SK-N-SH (cell line): ENCODE data around the gene TP73. TPM values are rescaled to one million over a fixed set of nuclear protein-coding genes. Genes with fewer than 3 reads are reported as not detected.
A peak's percentile ranks its signal among the peaks of the same experiment; 100 is the strongest.

ENCODE experiments used
- CTCF ChIA-PET: fragments of 300-600, 350-600 bp; formaldehyde crosslinking; extraction: SDS; loops from one replicate; lab custom pipeline; 2021; lab: Yijun Ruan, JAX
- POLR2A ChIA-PET: fragments of 350-600 bp; sonication (Branson Sonifier 250); formaldehyde crosslinking; extraction: SDS; loops from one replicate; lab custom pipeline; 2020; ENCODE audit warnings: antibody characterized with exemption, inconsistent platforms; lab: Yijun Ruan, JAX
- DNase-seq: peaks from one replicate; pipeline ENCODE4 v3.0.0; 2012
- H2AFZ ChIP-seq: fragments of 200-600 bp; sonication (generic); 2 replicates; pipeline ENCODE4 v1.8.1; 2016; ENCODE audit warnings: antibody characterized with exemption, mild to moderate bottlenecking, low read depth
- H3F3A ChIP-seq: fragments of 200-600 bp; sonication (generic); replicated peaks from 2 replicates; pipeline ENCODE3; 2016; ENCODE audit warnings: antibody characterized with exemption, mild to moderate bottlenecking; ENCODE audit not compliant: insufficient read depth
- H3K27ac ChIP-seq, 2 experiments: fragments of 200-500 bp in 1 of 2; fragments of 200-600 bp in 1 of 2; sonication (Bioruptor generic) in 1 of 2; sonication (generic), shearing (Covaris generic) in 1 of 2; 2 replicates each; pipeline versions ENCODE4 v1.5.1 to v1.6.1; 2014 to 2016; ENCODE audit warnings: low read depth in 2 of 2, inconsistent platforms in 1 of 2, low read length in 1 of 2, mild to moderate bottlenecking in 1 of 2, mixed read lengths in 1 of 2
- H3K27me3 ChIP-seq: fragments of 200-600 bp; sonication (generic), shearing (Covaris generic); 2 replicates; pipeline ENCODE4 v1.6.1; 2016; ENCODE audit warnings: mixed run types; ENCODE audit not compliant: insufficient read depth
- H3K36me3 ChIP-seq, 2 experiments: fragments of 200-500 bp in 1 of 2; fragments of 200-600 bp in 1 of 2; sonication (Bioruptor generic) in 1 of 2; sonication (generic) in 1 of 2; replicated peaks in 1 of 2; 2 replicates each; pipeline versions ENCODE3 to v1.5.1; 2014 to 2016; ENCODE audit warnings: low read length in 1 of 2, mild to moderate bottlenecking in 1 of 2; ENCODE audit not compliant: insufficient read depth in 2 of 2, control insufficient read depth in 1 of 2
- H3K4me1 ChIP-seq, 2 experiments: fragments of 200-500 bp in 1 of 2; fragments of 200-600 bp in 1 of 2; sonication (Bioruptor generic) in 1 of 2; sonication (generic), shearing (Covaris generic) in 1 of 2; 2 replicates each; pipeline versions ENCODE4 v1.5.1 to v1.6.1; 2014 to 2016; ENCODE audit warnings: low read depth in 1 of 2, low read length in 1 of 2, mixed run types in 1 of 2; ENCODE audit not compliant: insufficient read depth in 2 of 2, control insufficient read depth in 1 of 2
- H3K4me2 ChIP-seq: fragments of 200-600 bp; sonication (generic), shearing (Covaris generic); 2 replicates; pipeline ENCODE4 v1.6.1; 2017; ENCODE audit warnings: mixed run types
- H3K4me3 ChIP-seq, 2 experiments: fragments of 200-500 bp in 1 of 2; fragments of 200-600 bp in 1 of 2; sonication (Bioruptor generic) in 1 of 2; sonication (generic), shearing (Covaris generic) in 1 of 2; 2 replicates each; pipeline versions ENCODE4 v1.5.1 to v1.8.1; 2014 to 2016; ENCODE audit warnings: low read depth in 2 of 2, inconsistent platforms in 1 of 2, low read length in 1 of 2, mild to moderate bottlenecking in 1 of 2, mixed read lengths in 1 of 2, moderate library complexity in 1 of 2
- H3K79me2 ChIP-seq: fragments of 200-600 bp; sonication (generic); 2 replicates; pipeline ENCODE4 v1.8.1; 2017; ENCODE audit warnings: mild to moderate bottlenecking; ENCODE audit not compliant: insufficient read depth
- H3K9ac ChIP-seq: fragments of 200-600 bp; sonication (generic); 2 replicates; pipeline ENCODE4 v1.6.1; 2017; ENCODE audit warnings: mixed run types
- H3K9me2 ChIP-seq: fragments of 200-600 bp; sonication (generic); 2 replicates; pipeline ENCODE4 v1.6.1; 2017; ENCODE audit warnings: mixed run types
- H3K9me3 ChIP-seq: fragments of 200-600 bp; sonication (generic); 2 replicates; pipeline ENCODE4 v1.6.1; 2017; ENCODE audit warnings: mixed run types, mild to moderate bottlenecking, moderate library complexity
- H4K20me1 ChIP-seq: fragments of 200-600 bp; sonication (generic); 2 replicates; pipeline ENCODE4 v1.6.1; 2017; ENCODE audit warnings: mild to moderate bottlenecking, mixed run types; ENCODE audit not compliant: insufficient read depth
- MXI1 ChIP-seq: IDR thresholded peaks from 2 replicates; pipeline ENCODE4 v1.6.1; 2012; ENCODE audit warnings: mild to moderate bottlenecking, low read depth, low read length, improper control_type of control experiment
- RAD21 ChIP-seq: IDR thresholded peaks from 2 replicates; pipeline ENCODE4 v1.6.1; 2012; ENCODE audit warnings: mild to moderate bottlenecking, low read length
- REST ChIP-seq: IDR thresholded peaks from 2 replicates; pipeline ENCODE4 v1.6.1; 2012; ENCODE audit warnings: mild to moderate bottlenecking, low read depth, low read length, moderate library complexity
- SMC3 ChIP-seq: IDR thresholded peaks from 2 replicates; pipeline ENCODE4 v1.6.1; 2012; ENCODE audit warnings: low read depth, low read length, improper control_type of control experiment
- ZBTB33 ChIP-seq: IDR thresholded peaks from 2 replicates; pipeline ENCODE4 v1.4.0; 2012; ENCODE audit warnings: low read depth, borderline replicate concordance
- WGBS: methylation state at CpG from one replicate; pipeline ENCODE4 v1.1.6; 2017; ENCODE audit warnings: low lambda C conversion rate; 5-methylcytosine and 5-hydroxymethylcytosine counted together
- polyA plus RNA-seq, 3 experiments: library from polyadenylated mRNA; depleted of rRNA; stranded (reverse); fragments of >200 nt; gene quantifications; 2 replicates each; pipeline ENCODE4 v1.2.3, GENCODE V29; 2012
- TF ChIP-seq, protein P1 (sequence below): fragments of 200-600 bp; sonication (generic); IDR thresholded peaks from 2 replicates; pipeline ENCODE4 v1.6.1; 2017; ENCODE audit warnings: antibody characterized with exemption, mild to moderate bottlenecking, moderate library complexity

TP73 gene
- polyA plus RNA-seq, 1 of the 3 experiments (the other 2 are of a cell fraction): 0.64 TPM

- no peaks in the 10 kb centered on the region for H4K20me1 ChIP-seq
- H2AFZ ChIP-seq: no peak overlapping the region
- H3K27ac ChIP-seq: no peak overlapping the region
- ChIA-PET CTCF (interaction anchor here (0.5 to 6.7 kb wide), 17 partner anchors 9 to 274 kb away, joined by 3 to 55 read pairs (median 4); partner anchors contain the start of gene TP73), POLR2A (no interaction called here)
- H3K27me3 ChIP-seq: no peaks in the 10 kb centered on the region
- H3K9me2 ChIP-seq: no peaks in the 10 kb centered on the region
- DNase-seq: peak; percentile 78
- no peak overlapping the region for H3K9ac ChIP-seq
- WGBS: 74% methylated on average over 11 of the region's 37 CpGs
- no peaks in the 10 kb centered on the region for H3F3A ChIP-seq
- H3K4me1 ChIP-seq: peaks cover 0 to 13% of the 10 kb centered on the region in 2 experiments; a peak in 1 of 4 replicates
- no peaks in the 10 kb centered on the region for H3K36me3 ChIP-seq
- no peaks in the 10 kb centered on the region for H3K9me3 ChIP-seq
- TF ChIP-seq, protein P1, sequence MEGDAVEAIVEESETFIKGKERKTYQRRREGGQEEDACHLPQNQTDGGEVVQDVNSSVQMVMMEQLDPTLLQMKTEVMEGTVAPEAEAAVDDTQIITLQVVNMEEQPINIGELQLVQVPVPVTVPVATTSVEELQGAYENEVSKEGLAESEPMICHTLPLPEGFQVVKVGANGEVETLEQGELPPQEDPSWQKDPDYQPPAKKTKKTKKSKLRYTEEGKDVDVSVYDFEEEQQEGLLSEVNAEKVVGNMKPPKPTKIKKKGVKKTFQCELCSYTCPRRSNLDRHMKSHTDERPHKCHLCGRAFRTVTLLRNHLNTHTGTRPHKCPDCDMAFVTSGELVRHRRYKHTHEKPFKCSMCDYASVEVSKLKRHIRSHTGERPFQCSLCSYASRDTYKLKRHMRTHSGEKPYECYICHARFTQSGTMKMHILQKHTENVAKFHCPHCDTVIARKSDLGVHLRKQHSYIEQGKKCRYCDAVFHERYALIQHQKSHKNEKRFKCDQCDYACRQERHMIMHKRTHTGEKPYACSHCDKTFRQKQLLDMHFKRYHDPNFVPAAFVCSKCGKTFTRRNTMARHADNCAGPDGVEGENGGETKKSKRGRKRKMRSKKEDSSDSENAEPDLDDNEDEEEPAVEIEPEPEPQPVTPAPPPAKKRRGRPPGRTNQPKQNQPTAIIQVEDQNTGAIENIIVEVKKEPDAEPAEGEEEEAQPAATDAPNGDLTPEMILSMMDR: peak; percentile 34
- TF ChIP-seq ZBTB33: no peak
- TF ChIP-seq SMC3: peak; percentile 8; the same call in 1 of the 2 replicates
- peak; percentile 50 for TF ChIP-seq RAD21
- TF ChIP-seq REST: no peak
- no peak for TF ChIP-seq MXI1
- no peak overlapping the region for H3K4me2 ChIP-seq
- no peaks in the 10 kb centered on the region for H3K79me2 ChIP-seq
- H3K4me3 ChIP-seq: no peak overlapping the region
Measured at GRCh38 chr1:3727042-3727824, 74.9 kb downstream of the TP73 start.
